PC-3 (cell line): Measurements from ENCODE around the gene PREX1. TPM values are rescaled to one million over a fixed set of nuclear protein-coding genes. Genes with fewer than 3 reads are reported as not detected.

Experiments
- ATAC-seq: fragments of 200-7000 bp; cut with Tn5 transposase; 2 replicates; pipeline ENCODE4 v1.9.1; 2020; ENCODE audit warnings: mild to moderate bottlenecking, moderate library complexity
- BruUV-seq: library from RNA; stranded (reverse); fragments of 400-500 nt; replicated peaks from 2 replicates; lab custom pipeline; 2021; lab: Mats Ljungman, UMichigan
- CTCF ChIA-PET: fragments of 300-600 bp; sonication (Branson Sonifier 250); formaldehyde crosslinking; loops from one replicate; lab custom pipeline; 2022; ENCODE audit warnings: antibody characterized with exemption; lab: Charles Lee
- POLR2A ChIA-PET: fragments of 300-600 bp; sonication (Branson Sonifier 250); formaldehyde crosslinking; loops from one replicate; lab custom pipeline; 2022; ENCODE audit warnings: antibody characterized with exemption; ENCODE audit not compliant: unreplicated experiment; lab: Charles Lee
- DNase-seq: peaks from one replicate; pipeline ENCODE4 v3.0.0-alpha.2; 2015
- H2AFZ ChIP-seq: fragments of 300-600 bp; sonication (generic); 2 replicates; pipeline ENCODE4 v1.6.0; 2016; ENCODE audit warnings: antibody characterized with exemption, low read length
- H3F3A ChIP-seq: fragments of 300-600 bp; sonication (generic); one replicate; pipeline ENCODE4 v1.6.0; 2017; ENCODE audit warnings: antibody characterized with exemption, low read length, control low read depth, mild to moderate bottlenecking; ENCODE audit not compliant: unreplicated experiment
- H3K27ac ChIP-seq: fragments of 300-600 bp; sonication (generic); 2 replicates; pipeline ENCODE4 v1.5.1; 2016; ENCODE audit warnings: mild to moderate bottlenecking, low read length
- H3K27me3 ChIP-seq: fragments of 300-600 bp; sonication (generic); 2 replicates; pipeline ENCODE4 v1.6.1; 2016; ENCODE audit warnings: low read length, mixed read lengths
- H3K36me3 ChIP-seq: fragments of 300-600 bp; sonication (generic); 2 replicates; pipeline ENCODE4 v1.6.1; 2016; ENCODE audit warnings: low read depth, mixed run types, low read length, mixed read lengths
- H3K4me1 ChIP-seq: fragments of 300-600 bp; sonication (generic); 2 replicates; pipeline ENCODE4 v1.5.1; 2016; ENCODE audit warnings: low read length; ENCODE audit not compliant: insufficient read depth
- H3K4me2 ChIP-seq: fragments of 300-600 bp; sonication (generic); 2 replicates; pipeline ENCODE4 v1.6.0; 2016; ENCODE audit warnings: low read length
- H3K4me3 ChIP-seq: fragments of 300-600 bp; sonication (generic); 2 replicates; pipeline ENCODE4 v1.5.1; 2016; ENCODE audit warnings: mild to moderate bottlenecking, low read length, mixed read lengths
- H3K79me2 ChIP-seq: fragments of 300-600 bp; sonication (generic); 2 replicates; pipeline ENCODE4 v1.6.1; 2017; ENCODE audit warnings: low read length, mixed read lengths
- H3K9ac ChIP-seq: fragments of 300-600 bp; sonication (generic); 2 replicates; pipeline ENCODE4 v1.6.0; 2016; ENCODE audit warnings: mild to moderate bottlenecking, low read length
- H3K9me2 ChIP-seq: fragments of 300-600 bp; sonication (generic); replicated peaks from 2 replicates; pipeline ENCODE4 v1.6.1; 2016; ENCODE audit warnings: mixed run types, low read length, mixed read lengths
- H3K9me3 ChIP-seq: fragments of 300-600 bp; sonication (generic); 2 replicates; pipeline ENCODE4 v1.6.1; 2016; ENCODE audit warnings: low read length, mixed read lengths
- H4K20me1 ChIP-seq: fragments of 300-600 bp; sonication (generic); 2 replicates; pipeline ENCODE4 v1.6.1; 2016; ENCODE audit warnings: low read length, mixed read lengths
- CTCF ChIP-seq: fragments of 300-600 bp; sonication (generic); conservative IDR thresholded peaks from 2 replicates; pipeline ENCODE4 v1.5.1; 2017; ENCODE audit warnings: antibody characterized with exemption, low read depth, mild to moderate bottlenecking, low read length
- EZH2 ChIP-seq: fragments of 300-600 bp; sonication (generic); IDR thresholded peaks from one replicate; pipeline ENCODE4 v1.6.1; 2017; ENCODE audit warnings: antibody characterized with exemption, mild to moderate bottlenecking, low read length; ENCODE audit not compliant: unreplicated experiment
- EZH2phosphoT487 ChIP-seq: fragments of 300-600 bp; sonication (generic); IDR thresholded peaks from 2 replicates; pipeline ENCODE4 v1.6.1; 2018; ENCODE audit warnings: mild to moderate bottlenecking, antibody characterized with exemption, low read length, borderline replicate concordance
- intact Hi-C: fragments of 100-400 bp; cut with micrococcal nuclease; formaldehyde crosslinking; loops from 2 replicates; pipeline ENCODE4 v1.9.0; 2023
- total RNA-seq: library from RNA; depleted of rRNA; stranded (reverse); fragments of >200 nt; gene quantifications from 2 replicates; pipeline ENCODE4 v1.2.3, GENCODE V29; 2014

The PREX1 gene
- total RNA-seq, 1 experiment from 2014 or later = 22.1 TPM

- TF ChIP-seq EZH2phosphoT487 (no peak), CTCF (no peak), EZH2 (no peak)
- no peak for DNase-seq
- ATAC-seq = no peak
- Histone ChIP-seq H3K4me3 (no peak overlapping the region), H3F3A (no peaks in the 10 kb centered on the region), H3K4me1 (no peaks in the 10 kb centered on the region), H3K9ac (no peak overlapping the region), H3K9me3 (no peaks in the 10 kb centered on the region), H4K20me1 (no peaks in the 10 kb centered on the region), H3K27ac (no peak overlapping the region), H3K9me2 (no peaks in the 10 kb centered on the region), H2AFZ (no peak overlapping the region), H3K4me2 (no peak overlapping the region), H3K79me2 (no peaks in the 10 kb centered on the region), H3K36me3 (no peaks in the 10 kb centered on the region), H3K27me3 (no peaks in the 10 kb centered on the region)
- CTCF ChIA-PET = no interaction called here
- no TSS peak for BruUV-seq
- POLR2A ChIA-PET = no interaction called here
- intact Hi-C loops = no loop called here
These were observed 94.5 kb downstream of the PREX1 start for GRCh38 chr20:48733296-48733790.

- ATAC-seq (no peak), DNase-seq (no peak)
- Histone ChIP-seq H3K4me1 (no peaks in the 10 kb centered on the region), H4K20me1 (no peaks in the 10 kb centered on the region), H3K79me2 (no peaks in the 10 kb centered on the region), H3K9me2 (no peaks in the 10 kb centered on the region), H3F3A (no peaks in the 10 kb centered on the region), H3K4me3 (no peak overlapping the region), H3K9me3 (no peaks in the 10 kb centered on the region), H2AFZ (no peak overlapping the region), H3K9ac (no peak overlapping the region), H3K4me2 (no peak overlapping the region), H3K36me3 (no peaks in the 10 kb centered on the region), H3K27me3 (no peaks in the 10 kb centered on the region), H3K27ac (no peak overlapping the region)
- TF ChIP-seq CTCF = no peak
- no peak for TF ChIP-seq EZH2phosphoT487
- no peak for TF ChIP-seq EZH2
- ChIA-PET POLR2A (no interaction called here), CTCF (no interaction called here)
- no TSS peak for BruUV-seq
- intact Hi-C loops = no loop called here
These were observed 95.5 kb downstream of the PREX1 start for GRCh38 chr20:48732081-48732829.

GRCh38 chr20:48731536-48731935 lies 96.3 kb downstream of the PREX1 start:
- no peaks in the 10 kb centered on the region for H4K20me1 ChIP-seq
- BruUV-seq = no TSS peak
- DNase-seq = no peak
- no peaks in the 10 kb centered on the region for H3K27me3 ChIP-seq
- no peak overlapping the region for H2AFZ ChIP-seq
- H3K27ac ChIP-seq = no peak overlapping the region
- intact Hi-C loops = no loop called here
- no peaks in the 10 kb centered on the region for H3K9me2 ChIP-seq
- no peak overlapping the region for H3K4me3 ChIP-seq
- POLR2A ChIA-PET = no interaction called here
- CTCF ChIA-PET = no interaction called here
- no peak overlapping the region for H3K4me2 ChIP-seq
- no peak overlapping the region for H3K9ac ChIP-seq
- H3K9me3 ChIP-seq = no peaks in the 10 kb centered on the region
- H3F3A ChIP-seq = no peaks in the 10 kb centered on the region
- H3K4me1 ChIP-seq = no peaks in the 10 kb centered on the region
- no peak for ATAC-seq
- TF ChIP-seq EZH2phosphoT487 = no peak
- no peak for TF ChIP-seq EZH2
- no peak for TF ChIP-seq CTCF
- no peaks in the 10 kb centered on the region for H3K36me3 ChIP-seq
- H3K79me2 ChIP-seq = no peaks in the 10 kb centered on the region
